22Rv1 (cell line): ENCODE data around the gene ARL15.

ENCODE experiments used
- H3K27ac ChIP-seq: fragments of 450-650 bp; 2 replicates; pipeline ENCODE4 v1.5.1; 2017
- ZFX ChIP-seq: fragments of 450-650 bp; IDR thresholded peaks from 2 replicates; pipeline ENCODE4 v1.6.1; 2017; ENCODE audit warnings: antibody characterized with exemption, borderline replicate concordance
- TF ChIP-seq, protein P1 (sequence below): fragments of 450-650 bp; IDR thresholded peaks from 2 replicates; pipeline ENCODE4 v1.5.1; 2017; ENCODE audit warnings: mild to moderate bottlenecking

Gene ARL15

DNA sequence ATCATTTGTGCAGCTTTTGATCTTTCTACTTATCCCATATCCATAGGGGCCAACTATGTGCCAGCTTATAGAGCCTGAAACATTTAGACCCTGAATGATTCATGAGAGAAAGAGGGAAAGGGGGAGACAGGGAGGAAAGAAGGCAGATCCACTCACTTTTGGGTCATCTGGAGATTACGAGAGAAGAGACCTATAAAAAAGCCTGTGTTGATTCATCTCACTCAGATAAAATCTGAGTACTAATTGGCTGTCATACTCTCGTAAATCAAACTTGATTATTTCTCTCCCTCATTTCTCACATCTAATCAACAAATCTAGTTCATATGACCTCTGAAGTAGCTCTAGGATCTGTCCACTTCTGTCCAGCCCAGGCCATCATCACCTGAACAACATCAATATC is 137.1 kb downstream of the ARL15 start:
- no peak overlapping the region for H3K27ac ChIP-seq
- TF ChIP-seq, protein P1, sequence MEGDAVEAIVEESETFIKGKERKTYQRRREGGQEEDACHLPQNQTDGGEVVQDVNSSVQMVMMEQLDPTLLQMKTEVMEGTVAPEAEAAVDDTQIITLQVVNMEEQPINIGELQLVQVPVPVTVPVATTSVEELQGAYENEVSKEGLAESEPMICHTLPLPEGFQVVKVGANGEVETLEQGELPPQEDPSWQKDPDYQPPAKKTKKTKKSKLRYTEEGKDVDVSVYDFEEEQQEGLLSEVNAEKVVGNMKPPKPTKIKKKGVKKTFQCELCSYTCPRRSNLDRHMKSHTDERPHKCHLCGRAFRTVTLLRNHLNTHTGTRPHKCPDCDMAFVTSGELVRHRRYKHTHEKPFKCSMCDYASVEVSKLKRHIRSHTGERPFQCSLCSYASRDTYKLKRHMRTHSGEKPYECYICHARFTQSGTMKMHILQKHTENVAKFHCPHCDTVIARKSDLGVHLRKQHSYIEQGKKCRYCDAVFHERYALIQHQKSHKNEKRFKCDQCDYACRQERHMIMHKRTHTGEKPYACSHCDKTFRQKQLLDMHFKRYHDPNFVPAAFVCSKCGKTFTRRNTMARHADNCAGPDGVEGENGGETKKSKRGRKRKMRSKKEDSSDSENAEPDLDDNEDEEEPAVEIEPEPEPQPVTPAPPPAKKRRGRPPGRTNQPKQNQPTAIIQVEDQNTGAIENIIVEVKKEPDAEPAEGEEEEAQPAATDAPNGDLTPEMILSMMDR: no peak

DNA sequence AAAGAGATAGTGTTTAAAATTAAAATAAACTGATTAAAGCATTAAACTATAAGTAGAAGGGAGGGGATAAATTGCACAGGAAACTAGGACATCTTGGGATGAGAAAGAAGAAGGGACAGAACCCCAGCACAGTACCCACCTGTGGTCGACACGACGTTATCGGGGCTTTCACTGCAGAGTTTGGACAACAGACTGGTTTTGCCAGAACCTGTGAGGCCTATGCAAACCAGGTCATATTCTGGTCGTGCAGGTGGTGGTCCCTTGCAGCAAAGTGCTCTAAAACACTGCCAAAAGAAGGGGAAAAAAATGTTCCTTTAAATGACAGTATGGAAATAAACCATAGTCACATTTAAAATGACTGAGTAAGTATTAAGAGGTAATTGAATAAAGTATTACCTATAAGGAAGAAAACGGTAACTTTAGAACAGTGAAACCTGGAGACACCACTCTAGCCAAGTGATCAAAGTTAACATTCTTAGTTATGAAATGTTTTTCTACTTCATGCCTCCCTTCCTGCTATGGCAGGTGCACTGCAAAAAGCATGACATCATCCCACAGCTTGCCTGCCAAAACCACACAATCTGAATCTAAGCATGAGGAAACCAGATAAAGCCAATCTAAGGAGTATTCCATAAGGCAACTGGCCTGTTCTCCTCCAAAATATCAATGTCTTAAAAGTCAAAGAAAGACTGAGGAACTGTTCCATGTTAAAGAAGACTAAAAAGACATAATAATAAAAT is 138.6 kb downstream of the ARL15 start:
- H3K27ac ChIP-seq: no peak overlapping the region
- TF ChIP-seq, protein P1: no peak
- no peak for TF ChIP-seq ZFX

DNA sequence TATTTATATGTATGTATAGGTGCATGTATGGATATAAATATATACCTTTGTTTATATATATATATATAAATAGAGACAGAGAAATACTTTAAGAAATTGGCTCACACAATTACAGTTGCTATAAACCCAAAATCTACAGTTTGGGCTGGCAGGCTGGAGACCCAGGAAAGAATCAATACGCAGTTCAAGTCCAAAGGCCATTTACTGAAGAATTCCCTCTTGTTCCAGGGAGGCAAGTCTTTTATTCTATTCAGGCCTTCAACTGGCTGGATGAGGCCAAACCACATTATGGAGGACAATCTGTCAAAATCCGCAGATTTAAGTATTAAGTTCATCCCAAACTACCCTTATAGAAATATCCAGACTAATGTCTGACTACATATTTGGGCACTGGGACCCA is 144.7 kb downstream of the ARL15 start:
- H3K27ac ChIP-seq: no peak overlapping the region
- TF ChIP-seq, protein P1: no peak

DNA sequence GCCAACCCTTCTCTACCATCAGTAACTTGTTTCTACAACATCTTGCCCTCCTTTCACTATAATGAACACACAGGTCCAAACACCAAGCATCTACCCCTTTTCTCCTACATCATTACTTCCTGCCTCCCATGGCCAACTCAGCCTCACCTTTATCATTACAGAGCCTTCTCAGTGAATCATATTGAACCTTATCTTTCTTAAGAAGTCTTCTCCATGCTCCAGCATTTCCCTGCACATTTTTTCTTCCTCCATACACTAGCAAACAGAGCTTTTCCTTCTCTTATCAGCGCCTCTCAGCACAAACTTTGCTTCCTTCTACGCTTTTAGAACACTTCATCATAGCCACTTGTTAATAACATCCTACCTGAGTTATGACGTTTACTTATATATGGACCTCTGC is 148.2 kb downstream of the ARL15 start:
- no peak for TF ChIP-seq ZFX
- TF ChIP-seq, protein P1: no peak

DNA sequence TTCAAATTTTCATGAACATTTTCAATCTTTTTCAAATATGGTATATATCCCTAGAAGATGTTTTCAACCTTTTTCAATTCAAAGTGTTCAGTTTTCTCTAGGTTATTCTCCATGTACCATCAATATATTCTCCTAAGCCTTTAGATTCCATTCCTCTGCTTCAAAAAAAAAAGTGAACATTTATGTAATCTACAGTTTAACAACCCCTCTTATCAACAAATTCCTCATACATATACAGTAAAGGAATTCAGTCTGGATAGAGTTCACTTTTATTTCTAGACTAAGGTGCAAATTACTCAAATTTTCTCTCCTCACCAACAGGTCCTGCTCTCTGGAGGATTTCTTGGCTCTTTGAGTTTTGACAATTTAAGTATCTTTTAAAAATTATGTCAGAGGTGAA is 150.0 kb downstream of the ARL15 start:
- H3K27ac ChIP-seq: no peak overlapping the region
- TF ChIP-seq, protein P1: no peak
- no peak for TF ChIP-seq ZFX

More for the DNA sequence above, 148.2 kb downstream of the ARL15 start:
- H3K27ac ChIP-seq: no peak overlapping the region

DNA sequence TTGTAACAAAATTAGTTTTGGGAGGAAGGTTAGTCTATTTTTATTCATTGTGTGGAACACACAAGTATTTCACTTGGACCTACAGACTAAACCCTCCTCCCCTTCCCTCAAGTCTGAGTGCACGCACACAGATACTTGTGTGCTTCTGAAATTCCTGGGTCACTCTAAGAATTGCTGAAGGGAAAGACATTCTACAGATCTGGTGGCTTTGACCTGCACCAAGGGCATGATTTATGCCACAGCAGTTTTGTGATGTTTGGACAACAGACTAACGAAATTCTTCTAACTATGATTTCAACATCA is 150.5 kb downstream of the ARL15 start:
- no peak overlapping the region for H3K27ac ChIP-seq
- TF ChIP-seq, protein P1: no peak
- no peak for TF ChIP-seq ZFX

DNA sequence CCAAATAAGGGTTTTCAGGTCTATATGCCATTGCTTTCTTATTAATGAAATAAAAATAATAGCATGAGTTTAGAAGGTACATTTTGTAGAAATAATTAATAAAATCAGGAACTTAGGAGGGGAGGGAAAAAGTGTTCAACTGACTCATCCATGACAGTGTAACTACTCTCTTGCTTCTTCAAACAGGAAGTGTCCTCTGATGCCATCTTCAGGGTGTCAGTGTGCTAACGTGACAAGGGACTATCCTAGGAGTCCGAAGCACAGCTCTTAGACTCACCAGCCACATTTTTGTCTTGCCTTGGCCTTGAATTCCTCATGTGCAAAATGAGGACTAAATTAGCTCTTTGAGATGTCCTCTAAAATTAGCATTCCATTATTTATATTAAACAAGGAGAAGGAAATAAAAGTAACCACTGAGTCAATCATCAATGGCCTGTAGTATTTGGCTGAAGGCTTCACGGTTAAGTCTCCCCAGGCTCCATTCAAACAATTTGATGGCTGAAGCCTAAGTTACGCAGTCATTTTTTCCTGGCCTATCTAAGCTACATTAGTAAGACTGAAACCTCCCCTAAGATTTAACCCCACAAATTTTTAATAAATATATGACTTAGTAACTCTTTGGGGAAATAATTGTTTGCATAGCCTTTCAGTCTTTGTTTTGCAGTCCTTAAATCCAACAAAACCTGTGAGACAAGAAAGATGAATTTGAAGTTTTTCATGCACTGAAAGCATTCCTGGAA is 151.1 kb downstream of the ARL15 start:
- H3K27ac ChIP-seq: no peak overlapping the region
- TF ChIP-seq ZFX: no peak
- TF ChIP-seq, protein P1: no peak
